Hair follicle dermal papilla cell (primary cell): ENCODE data around the gene RASAL3. TPM values are rescaled to one million over a fixed set of nuclear protein-coding genes. Genes with fewer than 3 reads are reported as not detected.

Source experiments
- small RNA-seq: library from RNA; depleted of rRNA; stranded (forward); fragments of <200 nt; gene quantifications from one replicate; pipeline ENCODE3, GENCODE V24; 2012
- total RNA-seq: library from RNA; depleted of rRNA; stranded (reverse); fragments of >200 nt; gene quantifications from 2 replicates; pipeline ENCODE4 v1.2.3, GENCODE V29; 2012

RASAL3 gene
- 0.16 TPM in 1 of 2 replicates, not detected in the other for total RNA-seq

DNA sequence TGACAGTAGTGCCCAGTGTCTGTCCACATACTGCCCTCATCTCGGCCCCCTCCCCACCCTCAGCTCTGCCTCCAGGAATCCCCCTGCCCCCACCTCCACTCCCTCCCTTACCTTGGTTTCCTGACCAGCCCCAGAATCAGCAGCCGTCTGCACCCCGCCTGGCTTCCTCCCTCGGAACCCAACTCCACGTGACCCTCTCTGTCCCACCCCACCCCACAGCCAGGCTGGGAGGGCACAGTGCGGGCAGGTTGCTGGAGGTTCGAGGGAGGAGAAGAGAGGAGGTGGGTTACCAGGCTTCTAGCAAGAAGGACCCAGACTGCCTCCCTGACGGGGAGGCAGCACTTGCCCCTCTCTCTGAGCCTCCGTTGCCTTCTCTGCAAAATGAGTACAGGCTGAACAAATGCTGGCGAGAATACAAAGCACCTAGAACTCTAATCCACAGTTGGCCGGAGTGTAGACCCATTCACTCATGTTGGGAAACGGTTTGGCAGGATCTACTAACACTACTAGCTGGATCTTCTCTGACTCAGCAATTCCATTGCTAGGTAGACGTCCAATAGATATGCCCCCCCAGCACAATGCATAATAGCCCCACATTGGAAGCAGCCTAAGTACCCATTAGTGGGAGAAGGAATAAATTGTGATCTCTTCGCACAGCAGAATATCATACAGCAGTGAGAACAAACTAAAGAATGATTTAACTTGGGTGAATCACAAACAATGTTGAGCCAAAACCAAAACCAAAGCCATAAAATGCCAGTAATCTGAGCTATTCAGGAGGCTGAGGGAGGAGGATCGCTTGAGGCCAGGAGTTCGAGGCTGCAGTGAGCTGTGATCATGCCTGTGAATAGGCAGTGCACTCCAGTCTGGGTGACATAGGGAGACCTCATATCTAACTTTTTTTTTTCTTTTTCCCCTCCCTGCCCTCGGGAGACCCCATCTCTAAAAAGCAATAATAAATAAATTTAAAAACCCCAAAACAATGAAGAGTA is at the start of gene RASAL3:
Gene RASAL3 (minus strand): TSS at position 151 of the 992 bp plus-strand sequence. CDS start 186 bp downstream, outside the sequence.

DNA sequence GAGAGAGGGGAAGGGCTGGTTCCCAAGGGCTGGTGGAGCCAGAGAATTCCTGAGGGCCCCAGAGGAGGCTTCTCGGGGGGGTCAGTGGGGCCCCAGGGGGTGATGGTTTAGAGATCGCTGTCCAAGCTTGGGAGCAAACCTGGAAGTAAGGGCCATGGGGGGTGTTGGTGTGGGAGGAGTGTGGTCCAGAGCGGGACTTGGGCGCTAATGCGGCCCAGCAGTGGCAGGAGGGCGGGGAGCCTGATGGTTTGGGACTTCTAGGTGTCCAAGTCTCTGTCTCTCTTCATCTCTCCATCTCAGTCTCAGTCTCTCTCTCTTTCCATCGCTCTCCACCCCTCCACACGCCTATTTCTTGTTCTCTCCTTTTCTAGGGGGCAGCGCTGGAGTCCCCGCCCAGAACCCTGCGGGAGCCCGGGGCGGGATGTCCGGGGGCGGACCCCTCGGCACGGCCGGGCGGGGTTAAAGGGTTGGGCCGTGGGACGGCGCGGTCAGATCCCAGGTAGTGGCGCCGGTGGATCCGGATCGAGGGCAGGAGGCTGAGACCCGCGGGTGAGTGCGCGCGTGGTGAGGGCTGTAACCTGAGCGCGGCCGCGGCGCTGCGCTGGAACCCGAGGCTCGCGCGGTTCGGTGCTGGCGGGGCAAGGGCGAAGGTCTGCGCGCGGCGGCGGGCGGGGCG is 43.8 kb upstream of the RASAL3 start, which contains the start of gene CYP4F22:
Gene CYP4F22 (plus strand): TSS at position 491 of the 676 bp plus-strand sequence. CDS start 16,812 bp downstream, outside the sequence.

GRCh38 chr19:15479391-15480345 is 15.3 kb upstream of the RASAL3 start, which contains the start of gene PGLYRP2:
Gene PGLYRP2 (minus strand): TSS chr19:15479501. CDS start chr19:15479371, 130 bp downstream.

GRCh38 chr19:15449620-15450527 is 14.5 kb downstream of the RASAL3 start, which contains the start of gene WIZ:
Gene WIZ (minus strand): TSS chr19:15449956. CDS start chr19:15448307, 1,649 bp downstream.

DNA sequence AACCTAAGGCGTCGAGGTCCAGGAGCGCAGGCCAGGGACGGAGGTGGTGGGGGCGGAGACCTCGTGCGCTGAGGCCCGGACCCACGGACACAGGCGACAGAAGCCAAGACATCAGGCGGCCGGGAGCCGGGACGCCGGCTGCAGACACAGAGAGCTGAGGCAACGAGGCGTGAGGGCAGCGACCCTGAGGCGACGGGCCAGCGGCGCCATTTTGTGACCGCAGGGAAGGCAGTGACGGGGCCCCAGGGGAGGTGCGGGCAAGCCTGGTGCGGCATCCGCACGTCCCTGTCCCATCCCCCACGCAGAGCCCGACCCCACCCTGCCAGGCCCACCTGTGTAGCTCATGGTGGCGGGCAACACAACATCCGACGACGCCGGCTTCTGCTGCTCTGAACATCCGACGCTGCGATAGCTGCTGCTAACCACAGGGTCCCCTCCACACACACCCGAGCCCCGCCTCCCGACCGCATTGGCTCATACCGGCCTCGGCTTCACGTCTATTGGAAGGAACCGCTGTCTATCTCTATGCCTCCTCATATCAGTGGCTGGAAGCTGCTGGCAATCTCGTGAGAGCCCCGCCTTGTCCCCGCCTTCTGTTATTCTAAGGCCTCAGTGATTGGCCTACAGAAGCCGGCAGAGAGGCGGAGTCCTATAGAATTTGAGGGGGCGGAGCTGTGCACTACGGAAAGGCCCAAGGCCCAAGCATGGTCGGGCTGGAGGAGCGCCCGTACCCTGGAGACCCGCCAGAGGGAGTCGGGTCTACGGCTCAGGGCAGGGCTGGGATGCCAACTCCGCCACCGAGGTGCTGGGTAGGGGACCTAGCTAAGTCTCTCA is 45.5 kb downstream of the RASAL3 start, which contains the start of gene AKAP8L:
Gene AKAP8L (minus strand): TSS at position 410 of the 834 bp plus-strand sequence. CDS start 65 bp downstream, at position 345.

Small RNA genes within 50 kb of the gene (small RNA-seq; reads per million reads assigned to genes)
- not detected for gene MIR1470

Other genes with a start within 250 kb of the RASAL3 start
- gene EPHX3, start 232.1 kb downstream of the RASAL3 start, total RNA-seq = 0.32 TPM in 1 of 2 replicates, not detected in the other
- gene BRD4, start 132.0 kb downstream of the RASAL3 start, total RNA-seq = 32.1 and 37.3 TPM in 2 replicates
- gene AKAP8, start 84.8 kb downstream of the RASAL3 start, total RNA-seq = 18.0 and 21.4 TPM in 2 replicates
- 64.2 and 75.5 TPM in 2 replicates for gene AKAP8L, start 45.6 kb downstream of the RASAL3 start, total RNA-seq
- 15.4 and 17.7 TPM in 2 replicates for gene WIZ, start 14.6 kb downstream of the RASAL3 start, total RNA-seq
- gene PGLYRP2, start 15.0 kb upstream of the RASAL3 start, total RNA-seq = not detected in 2 replicates
- not detected in 2 replicates for gene CYP4F22, start 44.0 kb upstream of the RASAL3 start, total RNA-seq
- gene CYP4F8, start 150.7 kb upstream of the RASAL3 start, total RNA-seq = not detected in 2 replicates
- not detected in 2 replicates for gene CYP4F3, start 176.4 kb upstream of the RASAL3 start, total RNA-seq
- not detected in 2 replicates for gene CYP4F12, start 208.5 kb upstream of the RASAL3 start, total RNA-seq